HG02973 (cell line): ENCODE results near the gene APOL2.
"Not testable (repeated sequence)": the region's sequence is repeated elsewhere in the genome, so short reads cannot be mapped to it uniquely, and the experiment has no call there.

Experiments
- ATAC-seq: cut with Tn5 transposase; IDR thresholded peaks from one replicate; pipeline ENCODE4 v1.9.1; 2021; ENCODE audit warnings: moderate library complexity; ENCODE audit not compliant: unreplicated experiment

Gene APOL2

GRCh38 chr22:36263216-36263673 lies 23.9 kb upstream of the APOL2 start:
- not testable (repeated sequence) for ATAC-seq

DNA sequence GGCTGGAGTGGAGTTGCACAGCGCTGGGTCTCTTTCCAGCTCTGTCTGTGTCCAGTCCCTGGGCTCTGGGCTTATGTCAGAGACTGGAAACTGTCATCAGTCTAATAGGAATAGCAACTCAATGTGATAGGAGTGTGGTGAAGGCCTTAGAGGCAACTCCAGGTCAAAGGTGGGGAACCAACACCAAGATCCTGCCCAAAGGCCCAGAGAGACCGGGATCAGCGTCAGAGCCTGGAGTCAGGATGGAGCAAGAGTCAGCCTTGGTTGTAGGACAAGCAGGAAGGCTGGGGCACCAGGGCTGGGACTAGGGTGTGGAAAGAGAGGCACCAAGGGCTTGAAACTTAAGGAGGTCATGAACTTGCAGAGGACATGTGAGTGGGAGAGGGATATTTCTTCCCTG lies 23.0 kb upstream of the APOL2 start:
- not testable (repeated sequence) for ATAC-seq

DNA sequence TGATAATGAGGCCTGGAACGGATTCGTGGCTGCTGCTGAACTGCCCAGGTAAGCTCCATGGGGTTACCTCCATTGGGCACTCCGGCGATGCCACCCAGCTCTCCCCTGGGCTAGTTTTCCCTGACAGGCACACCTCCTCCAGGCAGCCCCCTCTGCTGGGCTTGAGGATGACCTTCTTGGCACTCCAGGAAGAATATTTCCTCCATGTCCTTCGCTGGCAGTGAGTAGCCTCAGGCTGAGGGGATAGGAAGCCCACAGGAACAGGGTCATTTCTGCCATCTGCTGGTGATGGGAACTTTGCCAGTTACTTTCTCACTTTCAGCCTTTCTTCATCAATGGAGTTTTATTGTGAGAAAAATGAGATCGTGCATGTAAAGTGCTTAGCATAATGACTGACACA lies 22.3 kb upstream of the APOL2 start:
- not testable (repeated sequence) for ATAC-seq

- no peak for ATAC-seq
These were observed 20.4 kb upstream of the APOL2 start for GRCh38 chr22:36259615-36260300.

DNA sequence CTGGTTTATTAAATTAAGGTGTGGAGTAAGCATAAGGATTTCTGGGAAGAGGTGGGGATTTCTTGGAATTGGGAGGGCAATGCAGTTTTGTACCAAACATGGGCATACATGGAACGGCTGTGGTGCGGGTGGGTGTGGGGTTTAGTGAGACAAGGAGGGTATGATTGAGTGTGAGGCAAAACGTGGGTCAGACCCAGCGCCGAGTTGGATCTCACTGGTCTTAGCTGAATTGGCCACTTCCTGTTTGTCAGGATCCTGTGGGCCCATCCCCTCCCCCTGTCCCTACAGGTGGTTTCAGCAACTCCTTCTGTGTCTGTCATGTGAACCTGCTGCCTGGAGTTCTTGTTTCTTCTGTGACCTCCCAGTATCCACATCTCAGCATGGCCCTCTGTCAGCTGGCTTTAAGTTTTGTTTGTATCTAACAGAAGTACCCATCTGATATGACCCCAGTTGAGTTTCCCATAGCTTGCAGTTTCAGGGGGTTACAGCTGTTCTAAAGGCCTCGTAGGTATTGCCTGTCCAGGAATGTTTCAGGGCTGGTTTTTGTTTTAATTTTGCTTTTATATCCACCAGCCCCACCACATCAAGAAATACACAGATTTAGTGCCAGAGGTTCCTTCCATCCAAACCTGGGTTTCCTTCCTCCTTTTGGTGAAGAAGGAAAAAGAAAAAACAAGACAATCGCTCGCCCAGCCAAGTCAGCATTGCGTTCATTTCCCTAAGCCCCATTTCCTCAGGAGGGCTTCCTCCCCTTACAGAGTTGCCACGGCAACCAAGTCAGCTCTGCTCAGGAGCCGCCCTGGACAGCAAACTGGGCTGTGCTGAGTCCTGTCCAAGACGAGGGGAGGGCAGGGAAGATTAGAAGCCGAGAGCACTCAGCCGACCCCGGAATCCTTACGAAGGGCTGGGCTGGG lies 19.6 kb upstream of the APOL2 start:
- ATAC-seq: no peak

DNA sequence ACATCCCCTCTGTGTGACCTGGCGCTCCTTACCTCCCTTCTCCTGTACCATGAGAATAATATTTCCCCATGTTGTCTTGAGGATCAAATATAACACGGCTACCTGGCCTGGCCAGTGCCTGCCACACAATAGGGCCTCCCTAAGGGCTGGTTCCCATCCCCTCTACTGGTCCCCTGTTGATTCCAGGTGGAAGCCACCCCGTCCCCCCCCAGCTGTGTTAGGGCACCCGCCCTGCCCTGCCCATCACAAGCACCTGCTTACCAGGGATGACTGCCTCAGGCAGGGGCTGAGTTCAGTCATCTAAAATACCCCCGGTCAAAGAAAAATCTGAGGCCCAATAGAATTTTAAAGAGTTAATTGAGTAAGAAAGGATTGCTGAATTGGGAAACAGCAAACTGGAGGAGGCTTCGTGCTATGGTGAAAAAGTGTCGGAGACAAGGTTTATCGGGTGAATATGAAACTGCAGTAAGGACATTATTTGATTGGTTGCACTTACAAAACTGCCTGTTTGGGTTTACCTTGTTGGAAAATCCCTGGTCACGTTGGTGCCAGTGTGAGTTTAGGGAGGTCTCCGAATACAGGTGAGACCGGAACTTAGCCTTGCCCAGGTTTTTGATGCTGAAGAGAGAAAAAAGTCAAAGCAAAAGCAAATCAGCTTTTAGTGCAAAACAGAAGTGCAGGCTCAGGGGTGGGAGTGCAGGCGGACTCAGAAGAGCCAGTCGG lies 18.8 kb upstream of the APOL2 start:
- no peak for ATAC-seq

GRCh38 chr22:36257308-36257707 lies 18.0 kb upstream of the APOL2 start:
- no peak for ATAC-seq

DNA sequence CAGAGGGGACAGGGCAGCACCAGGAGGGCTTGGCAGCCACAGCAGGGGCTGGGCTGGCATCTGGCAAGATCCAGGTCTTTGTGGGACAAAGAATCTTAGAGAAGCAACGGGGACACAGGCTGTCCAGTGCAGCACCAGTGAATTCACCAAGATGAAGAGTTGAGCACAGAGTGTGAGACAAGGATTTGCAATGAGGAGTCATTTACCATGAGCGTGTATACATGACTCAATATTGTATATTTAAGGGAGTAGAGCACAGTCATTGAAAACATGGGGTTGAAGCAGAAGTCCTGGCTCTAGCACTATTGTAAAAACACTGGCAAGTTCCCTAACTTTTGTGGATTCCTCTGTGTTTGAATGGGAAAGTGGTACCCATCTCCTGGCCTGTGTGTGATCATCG lies 17.2 kb upstream of the APOL2 start:
- no peak for ATAC-seq

DNA sequence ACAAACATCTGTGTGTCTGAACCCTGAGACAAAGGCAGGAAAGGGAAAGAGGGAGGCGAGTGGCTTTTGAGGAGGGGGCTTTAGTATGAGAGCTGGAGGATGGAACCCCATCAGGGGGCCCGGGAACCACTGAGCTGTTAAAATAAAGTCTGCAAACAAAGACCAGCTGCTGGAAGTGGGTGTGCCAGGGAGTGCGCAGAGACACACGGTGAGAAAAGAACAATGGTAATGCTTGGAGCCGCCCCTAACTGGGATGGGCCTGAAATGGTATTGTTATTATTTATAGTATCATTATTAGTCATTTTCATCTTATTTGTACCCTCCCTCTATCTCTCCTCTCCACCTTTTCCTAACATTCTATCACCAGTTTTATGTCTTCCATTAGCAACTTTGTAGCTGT lies 16.2 kb upstream of the APOL2 start:
- not testable (repeated sequence) for ATAC-seq

DNA sequence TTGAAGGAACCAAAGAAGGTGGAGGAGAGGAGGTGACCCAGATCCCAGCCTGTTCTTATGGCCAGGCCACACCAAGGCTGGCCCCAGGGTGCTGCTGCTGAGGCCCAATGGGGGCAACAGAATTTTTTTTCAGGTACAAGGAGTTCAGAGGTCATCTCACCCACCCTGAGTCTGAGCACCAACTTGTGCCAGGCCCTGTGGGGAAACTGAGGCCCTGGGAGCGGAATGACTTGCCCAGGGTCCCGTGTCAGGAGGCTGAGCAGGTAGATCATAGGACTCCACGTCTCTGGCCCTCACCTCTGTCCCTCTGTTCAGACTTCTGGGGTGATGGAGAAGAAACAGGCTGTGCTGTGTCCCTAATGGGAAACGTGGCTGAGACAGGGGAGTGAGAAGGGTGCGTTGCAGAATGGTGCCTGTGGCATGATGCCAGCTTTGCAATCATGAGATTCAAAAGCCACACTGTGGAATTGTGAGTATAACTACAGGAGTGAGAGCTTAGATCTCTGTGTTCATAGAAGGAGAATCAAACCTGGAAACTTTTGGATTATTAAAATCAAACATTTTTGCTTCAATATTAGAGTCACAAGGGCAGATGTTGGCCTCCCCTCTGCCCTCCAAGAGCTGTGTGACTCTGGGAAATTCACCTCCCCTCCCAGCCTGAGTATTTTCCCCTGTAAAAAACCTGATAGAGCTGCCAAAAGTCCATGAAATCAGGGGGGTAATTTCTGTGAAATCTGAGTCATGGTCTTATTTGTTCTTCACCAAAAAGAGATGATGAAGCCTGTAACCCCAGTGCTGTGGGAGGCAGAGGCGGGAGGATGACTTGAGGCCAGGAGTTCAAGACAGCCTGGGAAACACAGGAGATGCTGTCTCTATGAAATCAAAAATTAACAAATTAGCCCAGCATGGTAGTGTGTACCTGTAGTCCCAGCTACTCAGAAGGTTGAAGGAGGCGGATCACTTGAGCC lies 14.5 kb upstream of the APOL2 start:
- no peak for ATAC-seq

- no peak for ATAC-seq
These were observed 13.6 kb upstream of the APOL2 start, which contains the start of gene APOL1 for GRCh38 chr22:36252754-36253522. APOL1 (plus strand) TSS chr22:36253133; CDS start chr22:36254956, 1,823 bp downstream.

GRCh38 chr22:36251979-36252608 lies 12.8 kb upstream of the APOL2 start:
- ATAC-seq: not testable (repeated sequence)

GRCh38 chr22:36250292-36250960 lies 11.1 kb upstream of the APOL2 start:
- ATAC-seq: not testable (repeated sequence)

DNA sequence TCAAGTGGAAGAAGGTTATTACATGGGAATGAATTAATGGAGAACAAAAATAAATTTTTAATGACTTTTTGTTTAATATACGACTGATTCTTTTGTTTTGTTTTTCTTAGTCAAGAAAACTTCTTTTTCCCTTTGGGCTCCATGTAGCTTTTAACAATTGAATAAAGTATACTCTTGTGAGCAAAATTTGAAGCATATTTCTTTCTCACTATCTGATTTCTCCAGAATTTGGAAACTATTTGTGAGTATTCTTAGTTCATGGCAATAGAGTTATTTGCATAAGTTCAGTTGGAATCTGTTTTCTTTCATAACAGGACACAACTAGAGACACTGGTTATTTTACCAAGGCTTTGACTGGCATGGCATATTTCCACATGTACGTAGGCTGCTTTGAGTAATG lies 9.8 kb upstream of the APOL2 start:
- ATAC-seq: no peak

GRCh38 chr22:36247955-36248354 lies 8.6 kb upstream of the APOL2 start:
- ATAC-seq: no peak

DNA sequence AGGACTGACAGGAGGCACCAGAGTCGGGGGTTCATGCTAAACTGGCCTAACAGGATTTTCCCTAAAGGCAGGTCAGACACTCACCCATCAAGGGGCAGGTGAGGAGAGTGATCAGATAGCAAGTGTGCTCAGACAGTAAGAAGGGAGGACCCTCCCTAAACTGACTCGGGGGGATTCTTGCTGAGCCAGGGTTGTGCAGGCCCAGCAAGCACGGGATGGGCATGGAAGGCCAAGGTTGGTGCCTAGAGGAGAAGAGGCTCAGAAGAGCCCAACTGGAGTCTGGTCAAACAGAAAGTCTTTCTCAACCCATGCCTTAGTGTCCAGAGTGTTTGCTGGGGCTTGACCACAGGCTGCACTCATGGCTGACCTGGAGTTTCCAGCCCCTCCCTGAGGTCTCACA lies 7.4 kb upstream of the APOL2 start:
- no peak for ATAC-seq

DNA sequence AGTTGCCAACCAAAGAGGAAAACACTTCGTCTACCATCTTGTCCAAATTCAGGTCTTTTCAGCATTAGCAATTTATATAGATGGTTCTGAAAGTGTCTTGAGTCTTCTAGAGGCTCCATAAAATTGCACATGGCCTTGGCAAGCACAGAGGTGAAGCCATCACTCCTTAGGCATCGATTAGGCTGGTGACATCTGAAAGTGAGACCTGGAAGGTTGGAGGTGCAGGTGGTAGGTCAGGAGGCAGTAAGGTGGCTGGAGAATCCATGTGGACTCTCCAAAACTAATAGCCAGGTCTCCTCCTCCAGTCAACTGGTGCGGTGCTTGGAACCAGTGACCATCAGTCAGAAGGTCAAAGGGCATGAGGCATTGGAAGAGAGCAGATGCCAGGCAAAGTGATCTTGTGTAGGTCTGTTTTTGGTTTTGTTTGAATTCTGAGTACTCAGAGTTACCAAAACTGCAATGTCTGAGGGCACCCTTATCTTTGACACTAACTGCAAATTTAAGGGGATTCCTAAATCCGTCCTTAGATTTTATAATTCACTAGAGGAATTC lies 6.6 kb upstream of the APOL2 start:
- ATAC-seq: no peak
